Adrenal gland (tissue), 12 donors: ENCODE results near the gene APCDD1L. TPM values are rescaled to one million over a fixed set of nuclear protein-coding genes. Genes with fewer than 3 reads are reported as not detected.

Source experiments
- DNase-seq, 7 donors: peaks; one replicate each; pipeline ENCODE4 v3.0.0-alpha.2; 2019 to 2020
- H3K27ac ChIP-seq, 5 donors: fragments of 200-600 bp; sonication (generic) in 4 of 5; 1 replicate in 3 of 5; 2 replicates in 2 of 5; pipeline versions ENCODE4 v1.5.1 to v1.8.0; 2016 to 2020; ENCODE audit warnings: mild to moderate bottlenecking in 1 of 5
- H3K27me3 ChIP-seq: fragments of 200-600 bp; 2 replicates; pipeline ENCODE4 v1.8.0; 2021
- H3K36me3 ChIP-seq, 2 donors: fragments of 200-600 bp; replicated peaks in 1 of 2; 1 replicate in 1 of 2; 2 replicates in 1 of 2; pipeline versions ENCODE4 v1.5.1 to v1.8.0; 2018 to 2022
- H3K4me1 ChIP-seq, 2 donors: fragments of 200-600 bp; replicated peaks in 1 of 2; 1 replicate in 1 of 2; 2 replicates in 1 of 2; pipeline versions ENCODE4 v1.5.1 to v1.8.0; 2018 to 2021
- H3K4me3 ChIP-seq, 4 donors: fragments of 200-600 bp; sonication (generic) in 3 of 4; one replicate each; pipeline ENCODE4 v1.5.1; 2016 to 2018
- H3K9me3 ChIP-seq, 3 donors: fragments of 200-600 bp; sonication (generic) in 1 of 3; replicated peaks in 1 of 3; 1 replicate in 2 of 3; 2 replicates in 1 of 3; pipeline versions ENCODE4 v1.5.1 to v1.8.0; 2016 to 2021
- POLR2A ChIP-seq, 2 donors: fragments of 450-650 bp; IDR thresholded peaks; one replicate each; pipeline ENCODE4 v1.6.1; 2017; ENCODE audit warnings: antibody characterized with exemption in 2 of 2, mild to moderate bottlenecking in 2 of 2, moderate library complexity in 1 of 2
- WGBS, 4 donors: extraction: QIAGEN DNeasy Blood & Tissue Kit in 2 of 4; methylation state at CpG; one replicate each; pipeline versions ENCODE4 v1.1.5 to v1.1.7; 2013 to 2017; 5-methylcytosine and 5-hydroxymethylcytosine counted together
- intact Hi-C, 2 donors: fragments of 100-400 bp; cut with DNase I; formaldehyde crosslinking; loops; one replicate each; pipeline versions ENCODE4 v1.14.1 to v1.15.0; 2022 to 2023
- polyA plus RNA-seq, 3 donors: library from polyadenylated mRNA; stranded (reverse); fragments of 200-250 nt in 2 of 3; fragments of 350-450 nt in 1 of 3; fragmentation: Illumina TruSeq in 1 of 3; extraction: RNeasy Lipid Tissue Mini Kit (QIAGEN cat#74804) in 1 of 3; gene quantifications; one replicate each; pipeline ENCODE4 v1.2.3, GENCODE V29; 2013 to 2014
- total RNA-seq, 9 donors: library from RNA; depleted of rRNA in 4 of 9; stranded (reverse); fragments of >200 nt in 4 of 9; fragments of 120-200 nt in 1 of 9; fragmentation: NEBNext Ultra II Directional in 1 of 9; extraction: Animal tissue kit (Norgen Biotek cat#: 25700) in 1 of 9; gene quantifications; one replicate each; pipeline versions ENCODE4 v1.1.0 to v1.2.4, GENCODE V29; 2013 to 2023
- TF ChIP-seq, protein P1 (sequence below), 6 experiments: fragments of 450-650 bp in 4 of 6; fragments of 200-600 bp in 2 of 6; sonication (generic) in 1 of 6; IDR thresholded peaks; 1 replicate in 5 of 6; 2 replicates in 1 of 6; pipeline versions ENCODE4 v1.5.1 to v1.8.0; 2016 to 2021; ENCODE audit warnings: antibody characterized with exemption in 6 of 6, mild to moderate bottlenecking in 2 of 6, moderate library complexity in 1 of 6
- donor health status: healthy with polysubstance abuse.
- donor health status: Bipolar disorder and iron deficiency.
- donor health status: DM: yes; HTN: yes; CAD: no.
- donor health status: DM: no; HTN: no; CAD: no.
- donor health status: DM: no; HTN: no; CAD: no.
- donor health status: DM: yes; HTN: yes; CAD: no.

Gene APCDD1L
- total and polyA plus RNA-seq, 12 donors = 0.06 to 0.96 (median 0.27) TPM; not detected in 4

- no peak for DNase-seq
- no peak overlapping the region for H3K27ac ChIP-seq
- no peaks in the 10 kb centered on the region for H3K4me1 ChIP-seq
- peaks cover 0 to 15% (median 12%) of the 10 kb centered on the region in 3 donors for H3K9me3 ChIP-seq
- no peaks in the 10 kb centered on the region for H3K36me3 ChIP-seq
- whole genome bisulfite sequencing, 4 donors = 84 to 97% (median 91%) methylated on average over 1 of the region's 1 CpG
- TF ChIP-seq, protein P1, sequence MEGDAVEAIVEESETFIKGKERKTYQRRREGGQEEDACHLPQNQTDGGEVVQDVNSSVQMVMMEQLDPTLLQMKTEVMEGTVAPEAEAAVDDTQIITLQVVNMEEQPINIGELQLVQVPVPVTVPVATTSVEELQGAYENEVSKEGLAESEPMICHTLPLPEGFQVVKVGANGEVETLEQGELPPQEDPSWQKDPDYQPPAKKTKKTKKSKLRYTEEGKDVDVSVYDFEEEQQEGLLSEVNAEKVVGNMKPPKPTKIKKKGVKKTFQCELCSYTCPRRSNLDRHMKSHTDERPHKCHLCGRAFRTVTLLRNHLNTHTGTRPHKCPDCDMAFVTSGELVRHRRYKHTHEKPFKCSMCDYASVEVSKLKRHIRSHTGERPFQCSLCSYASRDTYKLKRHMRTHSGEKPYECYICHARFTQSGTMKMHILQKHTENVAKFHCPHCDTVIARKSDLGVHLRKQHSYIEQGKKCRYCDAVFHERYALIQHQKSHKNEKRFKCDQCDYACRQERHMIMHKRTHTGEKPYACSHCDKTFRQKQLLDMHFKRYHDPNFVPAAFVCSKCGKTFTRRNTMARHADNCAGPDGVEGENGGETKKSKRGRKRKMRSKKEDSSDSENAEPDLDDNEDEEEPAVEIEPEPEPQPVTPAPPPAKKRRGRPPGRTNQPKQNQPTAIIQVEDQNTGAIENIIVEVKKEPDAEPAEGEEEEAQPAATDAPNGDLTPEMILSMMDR (IDR thresholded peaks at IDR 0.05) = no peak
- H3K4me3 ChIP-seq = no peak overlapping the region
- H3K27me3 ChIP-seq = no peaks in the 10 kb centered on the region
- intact Hi-C loops = no loop called here
Observed at GRCh38 chr20:58528412-58528811, 13.2 kb upstream of the APCDD1L start.

DNA sequence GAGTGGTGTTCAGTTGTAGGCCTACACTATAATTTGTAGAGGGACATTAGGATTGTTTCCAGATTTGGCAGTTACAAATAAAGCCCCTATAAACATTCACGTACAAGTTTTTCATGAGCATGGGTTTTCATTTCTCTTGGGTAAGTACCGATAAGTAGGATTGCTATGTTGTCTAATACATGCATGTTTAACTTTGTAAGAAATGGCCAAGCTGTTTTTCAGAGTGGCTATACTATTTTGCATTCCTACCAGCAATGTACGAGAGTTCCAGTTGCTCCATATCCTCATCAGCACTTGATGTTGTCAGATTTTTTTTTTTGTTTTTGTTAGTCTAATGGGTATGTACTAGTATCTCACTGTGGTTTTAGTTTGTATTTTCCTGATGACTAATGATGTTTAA is 11.2 kb upstream of the APCDD1L start:
- no peak for DNase-seq
- Histone ChIP-seq H3K36me3 (no peaks in the 10 kb centered on the region), H3K4me1 (peaks cover 7 to 8% of the 10 kb centered on the region in 2 donors), H3K27me3 (no peaks in the 10 kb centered on the region), H3K9me3 (peaks cover 0 to 12% (median 8%) of the 10 kb centered on the region in 3 donors), H3K4me3 (no peak overlapping the region), H3K27ac (no peak overlapping the region)
- intact Hi-C loops = no loop called here
- TF ChIP-seq, protein P1 (IDR thresholded peaks at IDR 0.05) = no peak
- TF ChIP-seq POLR2A (IDR thresholded peaks at IDR 0.05) = no peak
- 79 to 97% (median 95%) methylated on average over 3 of the region's 3 CpGs for WGBS, 4 donors

DNA sequence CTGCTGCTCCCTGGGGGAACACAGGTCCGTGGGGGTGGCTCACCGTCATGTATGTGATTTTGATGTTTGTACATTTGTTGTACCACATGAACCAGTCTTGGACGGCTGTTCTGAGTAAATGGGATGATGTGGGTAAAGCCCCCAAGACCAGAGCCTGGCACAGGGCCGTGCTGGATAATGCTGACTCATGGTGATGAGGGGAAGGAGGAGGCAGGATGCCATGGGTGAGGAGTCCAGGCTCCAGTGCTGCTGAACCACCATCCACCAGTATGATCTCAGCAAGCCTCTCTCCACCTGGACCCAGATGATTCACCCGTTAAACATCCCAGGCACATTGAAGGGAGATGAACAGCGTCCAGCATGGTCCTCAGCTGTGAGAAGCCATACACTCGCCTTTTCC is 9.6 kb upstream of the APCDD1L start:
- intact Hi-C loops = no loop called here
- no peaks in the 10 kb centered on the region for H3K27me3 ChIP-seq
- TF ChIP-seq POLR2A (IDR thresholded peaks at IDR 0.05) = no peak
- TF ChIP-seq, protein P1 (IDR thresholded peaks at IDR 0.05) = no peak

DNA sequence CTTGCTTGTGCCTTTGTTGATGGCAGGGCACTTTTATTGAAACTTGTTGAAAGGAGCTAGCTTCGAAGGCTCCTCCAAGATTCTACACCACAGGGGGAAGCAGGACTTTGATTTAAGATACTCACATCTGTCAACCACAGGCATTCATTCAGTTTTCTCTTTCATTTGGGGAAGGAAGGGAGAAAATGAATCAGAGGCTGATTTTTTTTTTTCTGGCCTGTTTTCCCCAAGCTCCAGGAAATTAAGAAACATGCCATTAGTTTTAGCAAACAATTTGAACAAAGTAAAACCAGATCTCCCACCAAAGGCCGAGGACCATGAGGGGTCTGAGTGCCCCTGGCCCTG is 8.7 kb upstream of the APCDD1L start:
- Histone ChIP-seq H3K4me1 (peaks cover 7 to 8% of the 10 kb centered on the region in 2 donors), H3K4me3 (no peak overlapping the region), H3K27ac (no peak overlapping the region), H3K27me3 (no peaks in the 10 kb centered on the region), H3K36me3 (no peaks in the 10 kb centered on the region), H3K9me3 (no peaks in the 10 kb centered on the region)
- intact Hi-C loops = no loop called here
- 55 to 70% (median 68%) methylated on average over 2 of the region's 2 CpGs for WGBS, 4 donors
- DNase-seq = peak in 1 of 7 donors; percentile 4
- TF ChIP-seq, protein P1 (IDR thresholded peaks at IDR 0.05) = no peak
- TF ChIP-seq POLR2A (IDR thresholded peaks at IDR 0.05) = no peak

More for the DNA sequence above, 9.6 kb upstream of the APCDD1L start:
- Histone ChIP-seq H3K4me1 (peaks cover 7 to 8% of the 10 kb centered on the region in 2 donors), H3K27ac (no peak overlapping the region), H3K4me3 (no peak overlapping the region), H3K9me3 (no peaks in the 10 kb centered on the region), H3K36me3 (no peaks in the 10 kb centered on the region)
- WGBS, 4 donors = 73 to 78% (median 74%) methylated on average over 7 of the region's 7 CpGs
- peak in 1 of 7 donors; percentile 7 for DNase-seq
